GM12878 (cell line): ENCODE data around the gene TP53INP2. TPM values are rescaled to one million over a fixed set of nuclear protein-coding genes. Genes with fewer than 3 reads are reported as not detected.

Experiments used
- ATAC-seq: fragments of 200-7000 bp; cut with Tn5 transposase; 3 replicates; pipeline ENCODE4 v1.9.1; 2020; ENCODE audit warnings: mild to moderate bottlenecking, moderate library complexity
- BruUV-seq: library from RNA; stranded (reverse); fragments of 400-500 nt; replicated peaks from 2 replicates; lab custom pipeline; 2021; lab: Mats Ljungman, UMichigan
- CTCF ChIA-PET: fragments of 300-600 bp; sonication (Branson Sonifier 250); formaldehyde crosslinking; extraction: SDS; loops from one replicate; lab custom pipeline; 2021; ENCODE audit warnings: inconsistent platforms; lab: Yijun Ruan, JAX
- POLR2A ChIA-PET: fragments of 350-600 bp; formaldehyde crosslinking; extraction: SDS; loops from one replicate; lab custom pipeline; 2021; ENCODE audit warnings: inconsistent platforms; lab: Charles Lee
- RAD21 ChIA-PET: fragments of 300-600 bp; sonication (Branson Sonifier 250); formaldehyde crosslinking; loops from one replicate; lab custom pipeline; 2023; ENCODE audit warnings: antibody characterized with exemption; ENCODE audit not compliant: unreplicated experiment; lab: Charles Lee
- SMC1A ChIA-PET: fragments of 300-600 bp; sonication (Branson Sonifier 250); formaldehyde crosslinking; loops from one replicate; lab custom pipeline; 2023; ENCODE audit not compliant: unreplicated experiment, uncharacterized antibody; lab: Charles Lee
- DNase-seq: peaks from one replicate; pipeline ENCODE4 v3.0.0-alpha.2; 2011; ENCODE audit warnings: low read depth, low spot score
- FAIRE-seq: peaks from 3 replicates; lab custom pipeline; 2011; peaks lifted over from hg19 to GRCh38; lab: Jason Lieb, UNC
- H2AFZ ChIP-seq: 2 replicates; pipeline ENCODE4 v1.6.0; 2011; ENCODE audit warnings: low read depth, low read length, control low read depth; ENCODE audit not compliant: control insufficient read depth
- H3K27ac ChIP-seq: 2 replicates; pipeline ENCODE4 v1.5.1; 2011; ENCODE audit warnings: control low read depth; ENCODE audit not compliant: control insufficient read depth, insufficient read depth
- H3K27me3 ChIP-seq, 2 experiments: replicated peaks in 1 of 2; 2 replicates each; pipeline versions ENCODE4 v1.6.0 to v1.6.1; 2011; ENCODE audit warnings: low read length in 1 of 2; ENCODE audit not compliant: control insufficient read depth in 2 of 2, insufficient read depth in 2 of 2
- H3K36me3 ChIP-seq, 2 experiments: 2 replicates each; pipeline ENCODE4 v1.5.1; 2011; ENCODE audit warnings: low read length in 1 of 2; ENCODE audit not compliant: control insufficient read depth in 2 of 2, insufficient read depth in 2 of 2
- H3K4me1 ChIP-seq: 2 replicates; pipeline ENCODE4 v1.6.1; 2011; ENCODE audit warnings: mild to moderate bottlenecking, low read length, moderate library complexity, mixed read lengths; ENCODE audit not compliant: control insufficient read depth, insufficient read depth
- H3K4me2 ChIP-seq: 2 replicates; pipeline ENCODE4 v1.6.0; 2011; ENCODE audit warnings: control low read depth; ENCODE audit not compliant: control insufficient read depth, insufficient read depth
- H3K4me3 ChIP-seq: fragments of 200-600 bp; sonication (generic); 2 replicates; pipeline ENCODE4 v1.5.1; 2016
- H3K79me2 ChIP-seq: 2 replicates; pipeline ENCODE4 v1.6.0; 2011; ENCODE audit warnings: low read length; ENCODE audit not compliant: control insufficient read depth, insufficient read depth
- H3K9ac ChIP-seq: 2 replicates; pipeline ENCODE4 v1.8.0; 2011; ENCODE audit warnings: low read length, control low read depth, mixed read lengths; ENCODE audit not compliant: control insufficient read depth, insufficient read depth
- H3K9me3 ChIP-seq: replicated peaks from 3 replicates; pipeline ENCODE4 v1.5.1; 2011; ENCODE audit warnings: mild to moderate bottlenecking, low read length; ENCODE audit not compliant: control insufficient read depth, insufficient read depth
- H4K20me1 ChIP-seq: 2 replicates; pipeline ENCODE4 v1.6.0; 2011; ENCODE audit not compliant: control insufficient read depth, insufficient read depth
- BCLAF1 ChIP-seq: fragments of 450-650 bp; IDR thresholded peaks from 2 replicates; pipeline ENCODE4 v1.6.1; 2017; ENCODE audit warnings: antibody characterized with exemption, mild to moderate bottlenecking, moderate library complexity
- CBX5 ChIP-seq: sonication (generic); IDR thresholded peaks from 2 replicates; pipeline ENCODE4 v1.6.1; 2016; ENCODE audit warnings: low read depth, moderate library complexity, mild to moderate bottlenecking, inconsistent platforms
- EED ChIP-seq: sonication (generic); IDR thresholded peaks from 2 replicates; pipeline ENCODE4 v1.6.1; 2016; ENCODE audit warnings: antibody characterized with exemption, low read depth
- ESRRA ChIP-seq: IDR thresholded peaks from 2 replicates; pipeline ENCODE4 v1.6.1; 2012; ENCODE audit warnings: mild to moderate bottlenecking, low read length, improper control_type of control experiment
- EZH2 ChIP-seq: IDR thresholded peaks from 2 replicates; pipeline ENCODE4 v1.6.1; 2012; ENCODE audit warnings: low read depth, mild to moderate bottlenecking, control low read depth, inconsistent platforms, low read length, borderline replicate concordance; ENCODE audit not compliant: control insufficient read depth
- HDAC6 ChIP-seq: fragments of 200-600 bp; sonication (generic); IDR thresholded peaks from one replicate; pipeline ENCODE4 v1.8.0; 2017; ENCODE audit warnings: antibody characterized with exemption; ENCODE audit not compliant: unreplicated experiment
- MLLT1 ChIP-seq: fragments of 450-650 bp; IDR thresholded peaks from 2 replicates; pipeline ENCODE4 v1.6.1; 2016; ENCODE audit warnings: mild to moderate bottlenecking
- POLR2AphosphoS2 ChIP-seq: IDR thresholded peaks from 2 replicates; pipeline ENCODE4 v1.6.1; 2011; ENCODE audit warnings: low read depth, mild to moderate bottlenecking, low read length, improper control_type of control experiment, moderate library complexity
- POLR2AphosphoS5 ChIP-seq: IDR thresholded peaks from 2 replicates; pipeline ENCODE4 v1.6.1; 2011; ENCODE audit warnings: mild to moderate bottlenecking, low read length, inconsistent platforms
- RAD51 ChIP-seq: fragments of 450-650 bp; IDR thresholded peaks from 2 replicates; pipeline ENCODE4 v1.6.1; 2016; ENCODE audit warnings: moderate library complexity, mild to moderate bottlenecking, inconsistent platforms
- TBL1XR1 ChIP-seq: IDR thresholded peaks from 2 replicates; pipeline ENCODE4 v1.6.1; 2012; ENCODE audit warnings: low read depth, low read length, improper control_type of control experiment
- YBX1 ChIP-seq: fragments of 450-650 bp; IDR thresholded peaks from 2 replicates; pipeline ENCODE4 v1.6.1; 2016; ENCODE audit warnings: antibody characterized with exemption
- ZBTB4 ChIP-seq: fragments of 450-650 bp; formaldehyde crosslinking; IDR thresholded peaks from 2 replicates; pipeline ENCODE4 v1.4.0; 2022; ENCODE audit warnings: mild to moderate bottlenecking, moderate library complexity
- WGBS: methylation state at CpG from one replicate; pipeline ENCODE4 v1.1.6; 2016; ENCODE audit warnings: low lambda C conversion rate; ENCODE audit not compliant: insufficient replicate concordance, insufficient coverage; ENCODE audit errors: missing lambda C conversion rate; 5-methylcytosine and 5-hydroxymethylcytosine counted together
- in situ Hi-C: fragments of 300-500 bp; cut with MboI; formaldehyde crosslinking; loops from 9 replicates; pipeline ENCODE4 v1.14.3; 2018; ENCODE audit warnings: mixed read lengths
- intact Hi-C: fragments of 100-400 bp; cut with micrococcal nuclease; formaldehyde crosslinking; loops from one replicate; pipeline ENCODE4 v1.14.2; 2022; ENCODE audit not compliant: unreplicated experiment
- polyA plus RNA-seq, 11 experiments: library from polyadenylated mRNA; depleted of rRNA in 4 of 11; unstranded in 6 of 11; stranded (reverse) in 5 of 11; fragments of >200 nt; fragmentation: Nextera tagmentation in 4 of 11; fragmentation: Illumina TruSeq in 1 of 11; extraction: Ambion mirVana in 4 of 11; extraction: Trizol in 1 of 11; gene quantifications; 1 replicate in 1 of 11; 2 replicates in 10 of 11; pipeline versions ENCODE4 v1.2.1 to v1.2.3, GENCODE V29; 2011 to 2016; ENCODE audit warnings: inconsistent platforms in 2 of 11, missing spikeins in 2 of 11, low read depth in 1 of 11
- total RNA-seq, 4 experiments: library from RNA; depleted of rRNA in 3 of 4; stranded (reverse); fragments of >200 nt in 3 of 4; fragmentation: Illumina TruSeq in 1 of 4; extraction: Trizol in 1 of 4; gene quantifications; 2 replicates each; pipeline versions ENCODE4 v1.2.1 to v1.2.3, GENCODE V29; 2013 to 2021

The TP53INP2 gene
- total and polyA plus RNA-seq, 10 of the 15 experiments (the other 5 are each of a cell fraction or from before 2014, with no cell fraction given) = 2.8 to 16.0 (median 4.0) TPM

GRCh38 chr20:34754611-34755010 is 50.5 kb downstream of the TP53INP2 start:
- RAD21 ChIA-PET = interaction anchor here (1.0 to 4.3 kb wide), 7 partner anchors 9 to 239 kb away, joined by 3 to 17 read pairs (median 4); partner anchors contain the start of gene TP53INP2
- H3K9me3 ChIP-seq = no peaks in the 10 kb centered on the region; the same call in 2 of the 3 replicates
- SMC1A ChIA-PET = interaction anchor here (1.0 to 6.7 kb wide), 12 partner anchors 12 to 238 kb away, joined by 3 to 41 read pairs (median 4); partner anchors contain the start of genes PIGU and TP53INP2
- in situ Hi-C loops = no loop called here
- no peak for TF ChIP-seq RAD51
- TF ChIP-seq MLLT1 = no peak
- no peak for TF ChIP-seq HDAC6
- no peak for TF ChIP-seq CBX5
- no peak for TF ChIP-seq YBX1
- TF ChIP-seq TBL1XR1 = no peak
- TF ChIP-seq EED = no peak
- TF ChIP-seq ESRRA = no peak
- TF ChIP-seq POLR2AphosphoS2 = no peak
- TF ChIP-seq ZBTB4 (CRISPR knock-in tag) = no peak
- TF ChIP-seq POLR2AphosphoS5 = no peak
- TF ChIP-seq BCLAF1 = no peak
- no peak for TF ChIP-seq EZH2
- no TSS peak for BruUV-seq
- peak overlapping the region; percentile 73 for H3K27ac ChIP-seq
- intact Hi-C loops = loop anchor here (1.0 to 2.0 kb wide), 2 partner anchors 35 to 44 kb away; no protein-coding TSS in a partner anchor
- POLR2A ChIA-PET = interaction anchor here (1.1 to 1.6 kb wide), 3 partner anchors 26 to 41 kb away, joined by 3 to 7 read pairs (median 4); no protein-coding TSS in a partner anchor
- no peaks in the 10 kb centered on the region for H3K27me3 ChIP-seq
- DNase-seq (no peak), ATAC-seq (no peak), FAIRE-seq (no peak)
- no peaks in the 10 kb centered on the region for H4K20me1 ChIP-seq
- H3K4me2 ChIP-seq = no peak overlapping the region; the same call in 1 of the 2 replicates
- H3K9ac ChIP-seq = no peak overlapping the region
- no peak overlapping the region for H3K4me3 ChIP-seq
- no peak overlapping the region for H2AFZ ChIP-seq
- WGBS = 47% methylated on average over 4 of the region's 4 CpGs
- peaks cover 24% of the 10 kb centered on the region for H3K4me1 ChIP-seq
- CTCF ChIA-PET = interaction anchor here (0.7 to 7.3 kb wide), 10 partner anchors 14 to 442 kb away, joined by 3 to 58 read pairs (median 4); no protein-coding TSS in a partner anchor
- H3K79me2 ChIP-seq = no peaks in the 10 kb centered on the region
- H3K36me3 ChIP-seq = peaks cover 11 to 29% of the 10 kb centered on the region in 2 experiments
